ENCODE results near the gene SHANK1. TPM values are rescaled to one million over a fixed set of nuclear protein-coding genes. Genes with fewer than 3 reads are reported as not detected.
"Not testable (repeated sequence)": the region's sequence is repeated elsewhere in the genome, so short reads cannot be mapped to it uniquely, and the experiment has no call there.

The SHANK1 gene
- total RNA-seq, 1 donor from 2014 or later, result 0.36 TPM

DNA sequence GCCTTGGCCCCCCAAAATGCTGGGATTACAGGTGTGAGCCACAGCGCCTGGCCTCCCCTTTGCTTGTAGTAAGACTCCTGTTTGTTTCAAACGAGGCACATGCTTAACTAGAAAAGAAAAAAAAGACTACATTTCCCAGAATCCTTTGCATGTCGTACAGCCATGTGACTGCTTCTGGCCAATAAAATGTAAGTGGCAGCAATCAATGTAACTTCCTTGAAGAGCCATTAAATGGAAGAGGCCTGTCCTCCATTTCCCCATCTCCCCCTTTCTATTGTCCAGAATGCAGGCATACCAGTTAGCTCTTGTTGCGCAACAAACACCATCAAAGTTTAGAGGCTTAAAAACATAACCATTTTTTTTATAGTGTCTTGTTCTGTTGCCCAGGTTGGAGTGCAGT lies 40.3 kb upstream of the SHANK1 start:
- peaks cover 27% of the 10 kb centered on the region for H3K27me3 Mint-ChIP-seq
- no peak overlapping the region for H3K4me3 Mint-ChIP-seq (ENCODE audit: low read depth)
- no peak for DNase-seq (ENCODE audit: low spot score, unreplicated experiment)
- peaks cover 3% of the 10 kb centered on the region for H3K9me3 Mint-ChIP-seq (ENCODE audit: low read depth)
- H3K27ac Mint-ChIP-seq, result no peak overlapping the region
- TF ChIP-seq, protein P1, sequence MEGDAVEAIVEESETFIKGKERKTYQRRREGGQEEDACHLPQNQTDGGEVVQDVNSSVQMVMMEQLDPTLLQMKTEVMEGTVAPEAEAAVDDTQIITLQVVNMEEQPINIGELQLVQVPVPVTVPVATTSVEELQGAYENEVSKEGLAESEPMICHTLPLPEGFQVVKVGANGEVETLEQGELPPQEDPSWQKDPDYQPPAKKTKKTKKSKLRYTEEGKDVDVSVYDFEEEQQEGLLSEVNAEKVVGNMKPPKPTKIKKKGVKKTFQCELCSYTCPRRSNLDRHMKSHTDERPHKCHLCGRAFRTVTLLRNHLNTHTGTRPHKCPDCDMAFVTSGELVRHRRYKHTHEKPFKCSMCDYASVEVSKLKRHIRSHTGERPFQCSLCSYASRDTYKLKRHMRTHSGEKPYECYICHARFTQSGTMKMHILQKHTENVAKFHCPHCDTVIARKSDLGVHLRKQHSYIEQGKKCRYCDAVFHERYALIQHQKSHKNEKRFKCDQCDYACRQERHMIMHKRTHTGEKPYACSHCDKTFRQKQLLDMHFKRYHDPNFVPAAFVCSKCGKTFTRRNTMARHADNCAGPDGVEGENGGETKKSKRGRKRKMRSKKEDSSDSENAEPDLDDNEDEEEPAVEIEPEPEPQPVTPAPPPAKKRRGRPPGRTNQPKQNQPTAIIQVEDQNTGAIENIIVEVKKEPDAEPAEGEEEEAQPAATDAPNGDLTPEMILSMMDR (IDR thresholded peaks at IDR 0.05; ENCODE audit: unreplicated experiment), result no peak
- H3K36me3 Mint-ChIP-seq (ENCODE audit: insufficient read depth), result no peaks in the 10 kb centered on the region
- no peaks in the 10 kb centered on the region for H3K4me1 Mint-ChIP-seq (ENCODE audit: low read depth)

DNA sequence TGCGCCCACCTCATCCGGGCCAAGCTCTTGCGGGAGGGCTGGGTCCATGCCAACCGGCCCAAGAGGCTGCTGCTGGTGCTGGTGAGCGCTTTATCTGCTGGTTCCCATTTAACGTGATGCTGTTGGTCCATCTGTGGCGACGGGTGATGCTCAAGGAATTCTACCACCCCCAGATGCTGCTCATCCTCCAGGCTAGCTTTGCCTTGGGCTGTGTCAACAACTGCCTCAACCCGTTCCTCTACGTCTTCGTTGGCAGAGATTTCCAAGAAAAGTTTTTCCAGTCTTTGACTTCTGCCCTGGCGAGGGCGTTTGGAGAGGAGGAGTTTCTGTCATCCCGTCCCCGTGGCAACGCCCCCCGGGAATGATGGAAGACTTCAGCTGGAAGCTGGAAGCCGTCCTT lies 39.5 kb upstream of the SHANK1 start:
- H3K27ac Mint-ChIP-seq; H3K4me1 Mint-ChIP-seq (ENCODE audit: low read depth); H3K9me3 Mint-ChIP-seq (ENCODE audit: low read depth); H3K36me3 Mint-ChIP-seq (ENCODE audit: insufficient read depth); H3K4me3 Mint-ChIP-seq (ENCODE audit: low read depth); DNase-seq (ENCODE audit: low spot score, unreplicated experiment): not testable (repeated sequence)
- H3K27me3 Mint-ChIP-seq, result peaks cover 28% of the 10 kb centered on the region

DNA sequence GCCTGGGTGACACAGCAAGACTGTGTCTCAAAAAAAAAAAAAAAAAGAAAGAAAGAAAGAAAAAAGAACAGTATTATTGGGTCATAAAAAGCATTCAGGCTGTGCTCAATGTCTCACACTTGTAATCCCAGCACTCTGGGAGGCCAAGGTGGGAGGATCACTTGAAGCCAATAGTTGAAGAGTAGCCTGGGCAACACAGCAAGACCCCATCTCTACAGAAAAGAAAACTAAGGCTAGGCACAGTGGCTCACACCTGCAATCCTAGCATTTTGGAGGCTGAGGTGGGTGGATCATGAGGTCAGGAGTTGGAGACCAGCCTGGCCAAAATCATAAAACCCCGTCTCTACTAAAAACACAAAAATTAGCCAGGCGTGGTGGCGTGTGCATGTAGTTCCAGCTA lies 38.0 kb upstream of the SHANK1 start:
- not testable (repeated sequence) for H3K27ac Mint-ChIP-seq; H3K9me3 Mint-ChIP-seq (ENCODE audit: low read depth); H3K4me3 Mint-ChIP-seq (ENCODE audit: low read depth); H3K36me3 Mint-ChIP-seq (ENCODE audit: insufficient read depth); DNase-seq (ENCODE audit: low spot score, unreplicated experiment); H3K4me1 Mint-ChIP-seq (ENCODE audit: low read depth)
- H3K27me3 Mint-ChIP-seq, result peaks cover 33% of the 10 kb centered on the region

DNA sequence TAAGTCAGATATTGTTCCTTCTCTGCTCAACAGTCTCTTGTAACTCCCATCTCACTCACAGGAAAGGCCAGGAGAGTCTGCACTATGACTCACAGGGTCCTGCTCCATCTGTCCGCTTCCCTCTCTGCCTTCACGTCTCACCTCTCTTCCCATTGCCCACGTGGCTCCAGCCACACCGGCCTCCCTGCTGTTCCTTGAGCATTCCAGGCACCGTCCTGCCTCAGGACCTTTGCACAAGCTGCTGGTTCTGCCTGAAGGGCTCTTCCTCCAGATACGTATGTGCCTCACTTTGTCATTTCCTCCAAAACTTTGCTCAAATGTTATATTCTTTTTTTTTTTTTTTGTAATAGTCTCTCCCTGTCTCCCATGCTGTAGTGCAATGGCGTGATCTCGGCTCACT lies 36.6 kb upstream of the SHANK1 start:
- DNase-seq (ENCODE audit: low spot score, unreplicated experiment); H3K27ac Mint-ChIP-seq; H3K4me3 Mint-ChIP-seq (ENCODE audit: low read depth); H3K4me1 Mint-ChIP-seq (ENCODE audit: low read depth); H3K36me3 Mint-ChIP-seq (ENCODE audit: insufficient read depth); H3K9me3 Mint-ChIP-seq (ENCODE audit: low read depth): not testable (repeated sequence)
- peaks cover 33% of the 10 kb centered on the region for H3K27me3 Mint-ChIP-seq

DNA sequence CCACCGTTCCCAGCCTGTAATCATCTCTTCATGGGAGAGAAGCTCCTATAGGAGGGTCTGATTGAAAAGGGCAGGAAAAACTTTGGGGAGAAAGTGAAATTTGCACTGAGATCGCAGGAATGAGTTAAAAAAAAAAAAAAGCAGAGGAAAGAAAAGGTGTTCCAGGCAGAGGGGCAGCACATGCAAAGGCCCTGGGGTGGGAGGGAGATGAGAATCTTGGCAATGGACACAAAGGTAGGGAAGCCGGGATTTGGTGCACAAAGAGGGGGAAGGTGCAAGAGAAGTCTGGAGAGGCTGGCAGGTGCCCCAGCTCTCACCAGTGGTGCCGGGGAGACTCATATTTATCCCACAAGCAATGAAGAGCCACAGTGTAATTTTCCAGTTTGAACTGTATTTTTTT lies 34.3 kb upstream of the SHANK1 start:
- H3K36me3 Mint-ChIP-seq (ENCODE audit: insufficient read depth), result no peaks in the 10 kb centered on the region
- H3K9me3 Mint-ChIP-seq (ENCODE audit: low read depth), result no peaks in the 10 kb centered on the region
- no peak overlapping the region for H3K4me3 Mint-ChIP-seq (ENCODE audit: low read depth)
- TF ChIP-seq, protein P1 (IDR thresholded peaks at IDR 0.05; ENCODE audit: unreplicated experiment), result no peak
- peaks cover 29% of the 10 kb centered on the region for H3K27me3 Mint-ChIP-seq
- peaks cover 2% of the 10 kb centered on the region for H3K4me1 Mint-ChIP-seq (ENCODE audit: low read depth)
- H3K27ac Mint-ChIP-seq, result no peak overlapping the region
- no peak for DNase-seq (ENCODE audit: low spot score, unreplicated experiment)

DNA sequence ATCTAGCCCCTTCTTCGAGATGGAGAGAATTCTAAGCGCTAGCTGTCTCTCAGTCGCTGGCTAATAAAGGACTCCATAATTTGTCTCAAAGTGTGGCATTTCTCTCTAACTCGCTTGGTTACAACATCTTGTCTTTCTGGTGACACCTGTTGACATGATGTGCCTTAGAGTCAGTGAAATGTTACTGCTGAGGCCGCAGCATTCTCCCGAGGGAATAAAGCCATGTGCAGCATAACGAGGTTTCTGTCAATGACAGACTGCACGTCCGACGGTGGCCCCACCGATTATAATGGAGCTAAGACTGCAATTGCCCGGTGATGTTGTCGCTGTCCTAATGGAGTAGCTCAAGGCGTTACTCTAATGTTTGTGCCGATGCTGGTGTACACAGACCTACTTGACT lies 30.4 kb upstream of the SHANK1 start:
- Mint-ChIP-seq H3K27ac (no peak overlapping the region), H3K4me1 (ENCODE audit: low read depth) (peaks cover 2% of the 10 kb centered on the region), H3K4me3 (ENCODE audit: low read depth) (no peak overlapping the region), H3K9me3 (ENCODE audit: low read depth) (no peaks in the 10 kb centered on the region), H3K36me3 (ENCODE audit: insufficient read depth) (no peaks in the 10 kb centered on the region), H3K27me3 (peaks cover 12% of the 10 kb centered on the region)
- TF ChIP-seq, protein P1 (IDR thresholded peaks at IDR 0.05; ENCODE audit: unreplicated experiment), result no peak
- no peak for DNase-seq (ENCODE audit: low spot score, unreplicated experiment)

DNA sequence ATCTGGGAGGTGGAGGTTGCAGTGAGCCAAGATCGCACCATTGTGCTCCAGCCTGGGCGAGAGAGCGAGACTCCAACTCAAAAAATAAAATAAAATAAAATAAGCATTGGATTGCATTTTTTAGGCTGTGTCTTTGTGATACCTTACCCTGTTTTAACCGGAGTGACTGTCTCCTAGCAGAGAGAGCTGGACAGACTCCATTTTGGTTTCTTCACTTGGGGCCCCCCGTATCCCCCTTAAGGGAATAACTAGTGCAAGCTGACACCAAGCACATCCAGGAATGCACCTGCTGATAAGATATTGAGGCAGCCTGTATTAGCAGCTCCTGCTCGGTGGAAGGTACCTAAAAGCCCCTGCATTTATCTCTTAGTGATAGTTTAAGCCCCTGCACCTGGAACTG lies 29.9 kb upstream of the SHANK1 start:
- peaks cover 2% of the 10 kb centered on the region for H3K4me1 Mint-ChIP-seq (ENCODE audit: low read depth)
- no peaks in the 10 kb centered on the region for H3K36me3 Mint-ChIP-seq (ENCODE audit: insufficient read depth)
- DNase-seq (ENCODE audit: low spot score, unreplicated experiment), result no peak
- H3K4me3 Mint-ChIP-seq (ENCODE audit: low read depth), result no peak overlapping the region
- H3K27ac Mint-ChIP-seq, result no peak overlapping the region
- TF ChIP-seq, protein P1 (IDR thresholded peaks at IDR 0.05; ENCODE audit: unreplicated experiment), result no peak
- H3K27me3 Mint-ChIP-seq, result peaks cover 11% of the 10 kb centered on the region
- no peaks in the 10 kb centered on the region for H3K9me3 Mint-ChIP-seq (ENCODE audit: low read depth)

DNA sequence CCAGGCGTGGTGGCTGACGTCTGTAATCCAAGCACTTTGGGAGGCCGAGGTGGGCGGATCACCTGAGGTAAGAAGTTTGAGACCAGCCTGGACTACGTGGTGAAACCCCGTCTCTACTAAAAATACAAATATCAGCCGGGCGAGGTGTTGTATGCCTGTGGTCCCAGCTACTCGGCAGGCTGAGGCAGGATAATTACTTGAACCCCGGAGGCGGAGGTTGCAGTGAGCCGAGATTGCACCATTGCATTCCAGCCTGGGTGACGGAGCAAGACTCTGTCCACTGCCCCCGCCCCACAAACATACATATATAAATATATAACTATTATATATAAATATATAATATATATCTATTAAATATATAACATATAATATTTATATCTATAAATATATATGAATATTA lies 27.5 kb upstream of the SHANK1 start:
- not testable (repeated sequence) for H3K27ac Mint-ChIP-seq; DNase-seq (ENCODE audit: low spot score, unreplicated experiment); H3K9me3 Mint-ChIP-seq (ENCODE audit: low read depth); H3K36me3 Mint-ChIP-seq (ENCODE audit: insufficient read depth); H3K4me1 Mint-ChIP-seq (ENCODE audit: low read depth); H3K4me3 Mint-ChIP-seq (ENCODE audit: low read depth)
- peaks cover 11% of the 10 kb centered on the region for H3K27me3 Mint-ChIP-seq
